SU-DHL-6 (cell line): ENCODE data around the gene CDHR2.

ENCODE experiments used
- H2AFZ ChIP-seq: fragments of 200-600 bp; sonication (generic); 2 replicates; pipeline ENCODE4 v1.6.1; 2014; ENCODE audit warnings: low read depth, mild to moderate bottlenecking, moderate library complexity, mixed read lengths, antibody characterized with exemption, low read length; ENCODE audit not compliant: severe bottlenecking
- H3F3A ChIP-seq: fragments of 200-600 bp; shearing (Covaris generic); 2 replicates; pipeline ENCODE4 v1.6.0; 2016; ENCODE audit warnings: antibody characterized with exemption, mild to moderate bottlenecking; ENCODE audit not compliant: insufficient read depth
- H3K27ac ChIP-seq: fragments of 200-600 bp; sonication (generic); 2 replicates; pipeline ENCODE4 v1.5.1; 2016; ENCODE audit warnings: low read depth, mild to moderate bottlenecking, low read length, moderate library complexity, mixed read lengths
- H3K27me3 ChIP-seq: fragments of 200-600 bp; sonication (generic), shearing (Covaris generic); 2 replicates; pipeline ENCODE4 v1.6.0; 2014; ENCODE audit warnings: mild to moderate bottlenecking, low read length
- H3K36me3 ChIP-seq: fragments of 200-600 bp; sonication (generic); 2 replicates; pipeline ENCODE4 v1.6.1; 2014; ENCODE audit warnings: mild to moderate bottlenecking, low read length, mixed read lengths
- H3K4me2 ChIP-seq: fragments of 300-600, 200-600 bp; shearing (Covaris generic), sonication (generic); 2 replicates; pipeline ENCODE4 v1.6.0; 2014; ENCODE audit warnings: low read length, low read depth, mild to moderate bottlenecking; ENCODE audit not compliant: poor library complexity, severe bottlenecking
- H3K4me3 ChIP-seq: fragments of 200-600 bp; sonication (generic); 2 replicates; pipeline ENCODE4 v1.5.1; 2014; ENCODE audit warnings: antibody characterized with exemption, low read length, mild to moderate bottlenecking, mixed read lengths; ENCODE audit not compliant: insufficient read depth, poor library complexity, severe bottlenecking
- H3K79me2 ChIP-seq: fragments of 200-600 bp; sonication (generic); 2 replicates; pipeline ENCODE4 v1.6.1; 2014; ENCODE audit warnings: mild to moderate bottlenecking, low read length, moderate library complexity; ENCODE audit not compliant: insufficient read depth
- H3K9ac ChIP-seq: fragments of 200-600 bp; sonication (generic); 2 replicates; pipeline ENCODE4 v1.7.0; 2014; ENCODE audit warnings: mild to moderate bottlenecking, low read length
- H3K9me2 ChIP-seq: fragments of 200-600 bp; sonication (generic); replicated peaks from 2 replicates; pipeline ENCODE4 v1.6.1; 2014; ENCODE audit warnings: low read length; ENCODE audit not compliant: insufficient read depth
- H3K9me3 ChIP-seq: fragments of 200-600 bp; sonication (generic); 2 replicates; pipeline ENCODE4 v1.6.1; 2014; ENCODE audit warnings: low read length, mixed read lengths; ENCODE audit not compliant: insufficient read depth
- H4K20me1 ChIP-seq: fragments of 200-600 bp; sonication (generic); 2 replicates; pipeline ENCODE4 v1.6.1; 2014; ENCODE audit warnings: low read depth, mild to moderate bottlenecking, antibody characterized with exemption, low read length, moderate library complexity, mixed read lengths
- CTCF ChIP-seq: fragments of 200-600 bp; sonication (generic); IDR thresholded peaks from one replicate; pipeline ENCODE4 v1.5.1; 2017; ENCODE audit warnings: antibody characterized with exemption, mild to moderate bottlenecking, low read length, moderate library complexity; ENCODE audit not compliant: insufficient read depth, poor library complexity, severe bottlenecking
- EZH2phosphoT487 ChIP-seq: fragments of 200-600 bp; sonication (generic), shearing (Covaris generic); conservative IDR thresholded peaks from 2 replicates; pipeline ENCODE4 v1.6.1; 2018; ENCODE audit warnings: mild to moderate bottlenecking, antibody characterized with exemption, low read length, moderate library complexity, mixed read lengths

CDHR2 gene

GRCh38 chr5:176540476-176540899 is 8.7 kb upstream of the CDHR2 start:
- H4K20me1 ChIP-seq = no peaks in the 10 kb centered on the region
- TF ChIP-seq CTCF = no peak
- no peak for TF ChIP-seq EZH2phosphoT487
- no peaks in the 10 kb centered on the region for H3K9me3 ChIP-seq
- peaks cover 10% of the 10 kb centered on the region for H3K79me2 ChIP-seq
- peaks cover 16% of the 10 kb centered on the region for H3F3A ChIP-seq
- no peak overlapping the region for H3K27ac ChIP-seq
- no peak overlapping the region for H2AFZ ChIP-seq
- H3K27me3 ChIP-seq = no peaks in the 10 kb centered on the region
- no peak overlapping the region for H3K4me2 ChIP-seq
- no peaks in the 10 kb centered on the region for H3K9me2 ChIP-seq
- H3K4me3 ChIP-seq = no peak overlapping the region
- no peaks in the 10 kb centered on the region for H3K36me3 ChIP-seq
- no peak overlapping the region for H3K9ac ChIP-seq

GRCh38 chr5:176540956-176541337 is 8.2 kb upstream of the CDHR2 start:
- Histone ChIP-seq H3K27me3 (no peaks in the 10 kb centered on the region), H3K9me2 (no peaks in the 10 kb centered on the region), H3K9ac (no peak overlapping the region), H3K4me3 (no peak overlapping the region), H2AFZ (no peak overlapping the region), H3K36me3 (no peaks in the 10 kb centered on the region), H4K20me1 (no peaks in the 10 kb centered on the region), H3K4me2 (no peak overlapping the region), H3K27ac (no peak overlapping the region), H3K9me3 (no peaks in the 10 kb centered on the region), H3K79me2 (peaks cover 5% of the 10 kb centered on the region), H3F3A (peaks cover 11% of the 10 kb centered on the region)
- TF ChIP-seq EZH2phosphoT487 = no peak

- Histone ChIP-seq H3K4me2 (no peak overlapping the region), H3K9me3 (no peaks in the 10 kb centered on the region), H3K9me2 (no peaks in the 10 kb centered on the region), H3F3A (peaks cover 11% of the 10 kb centered on the region), H3K79me2 (no peaks in the 10 kb centered on the region; the same call in 1 of the 2 replicates), H3K27me3 (no peaks in the 10 kb centered on the region), H3K4me3 (no peak overlapping the region), H2AFZ (no peak overlapping the region), H3K27ac (no peak overlapping the region), H3K9ac (no peak overlapping the region), H4K20me1 (no peaks in the 10 kb centered on the region), H3K36me3 (no peaks in the 10 kb centered on the region)
- TF ChIP-seq CTCF (no peak), EZH2phosphoT487 (no peak)
These were observed 7.6 kb upstream of the CDHR2 start for GRCh38 chr5:176541338-176542134.

GRCh38 chr5:176542135-176542595 is 7.0 kb upstream of the CDHR2 start:
- H4K20me1 ChIP-seq = no peaks in the 10 kb centered on the region

More at GRCh38 chr5:176542135-176542595, 7.0 kb upstream of the CDHR2 start:
- Histone ChIP-seq H2AFZ (no peak overlapping the region), H3K36me3 (no peaks in the 10 kb centered on the region), H3K4me3 (peak overlapping the region; percentile 58), H3K27ac (no peak overlapping the region), H3K4me2 (peak overlapping the region; percentile 64), H3K27me3 (no peaks in the 10 kb centered on the region), H3K9ac (peak overlapping the region; percentile 66; the same call in 1 of the 2 replicates), H3F3A (peaks cover 11% of the 10 kb centered on the region), H3K9me2 (no peaks in the 10 kb centered on the region), H3K9me3 (no peaks in the 10 kb centered on the region), H3K79me2 (no peaks in the 10 kb centered on the region)
- TF ChIP-seq EZH2phosphoT487 (no peak), CTCF (no peak)
